ENCODE measurements around the gene PPIP5K2.

The PPIP5K2 gene

GRCh38 chr5:103224118-103224893 is 104.2 kb downstream of the PPIP5K2 start:
- Histone ChIP-seq H3K27ac (ENCODE audit: low read depth, low read length) (no peak overlapping the region), H3K9ac (ENCODE audit: low read depth, low read length) (no peak overlapping the region), H3K4me3 (ENCODE audit: low read length) (peak overlapping the region; percentile 36), H3K9me3 (ENCODE audit: insufficient read depth, low read depth, low read length) (no peaks in the 10 kb centered on the region), H3K4me1 (ENCODE audit: insufficient read depth, low read length) (no peaks in the 10 kb centered on the region; the same call in 1 of the 2 replicates), H3K36me3 (ENCODE audit: insufficient read depth, low read length) (no peaks in the 10 kb centered on the region), H3K27me3 (ENCODE audit: insufficient read depth, low read length) (no peaks in the 10 kb centered on the region)
- WGBS, result 48% methylated on average over 11 of the region's 11 CpGs

DNA sequence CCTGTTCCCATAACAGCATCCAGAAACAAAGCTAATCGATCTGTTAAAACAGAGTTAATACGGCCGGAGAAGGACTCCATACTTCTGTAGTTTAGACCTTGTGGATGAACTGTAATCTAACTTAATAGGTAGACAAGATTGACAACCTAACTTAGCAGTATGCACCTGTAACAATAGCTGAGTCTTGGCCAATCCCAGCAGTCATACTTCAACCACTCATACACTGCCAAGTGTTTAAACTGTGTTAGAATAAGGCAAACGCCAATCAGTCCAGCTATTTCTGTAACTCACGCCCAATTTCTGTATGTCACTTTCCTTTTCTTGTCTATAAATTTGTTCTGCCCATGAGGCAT is 104.8 kb downstream of the PPIP5K2 start:
- H3K36me3 ChIP-seq (ENCODE audit: insufficient read depth, low read length), result no peaks in the 10 kb centered on the region
- H3K4me3 ChIP-seq (ENCODE audit: low read length), result no peak overlapping the region
- no peaks in the 10 kb centered on the region for H3K9me3 ChIP-seq (ENCODE audit: insufficient read depth, low read depth, low read length)
- no peaks in the 10 kb centered on the region for H3K27me3 ChIP-seq (ENCODE audit: insufficient read depth, low read length)
- H3K27ac ChIP-seq (ENCODE audit: low read depth, low read length), result no peak overlapping the region
- no peak overlapping the region for H3K9ac ChIP-seq (ENCODE audit: low read depth, low read length)
- WGBS, result 62% methylated on average over 5 of the region's 5 CpGs
- H3K4me1 ChIP-seq (ENCODE audit: insufficient read depth, low read length), result no peaks in the 10 kb centered on the region; the same call in 1 of the 2 replicates

GRCh38 chr5:103228061-103228460 is 108.0 kb downstream of the PPIP5K2 start:
- Histone ChIP-seq H3K36me3 (ENCODE audit: insufficient read depth, low read length) (no peaks in the 10 kb centered on the region), H3K9me3 (ENCODE audit: insufficient read depth, low read depth, low read length) (no peaks in the 10 kb centered on the region), H3K27me3 (ENCODE audit: insufficient read depth, low read length) (no peaks in the 10 kb centered on the region), H3K27ac (ENCODE audit: low read depth, low read length) (no peak overlapping the region), H3K4me1 (ENCODE audit: insufficient read depth, low read length) (no peaks in the 10 kb centered on the region; the same call in 1 of the 2 replicates), H3K4me3 (ENCODE audit: low read length) (no peak overlapping the region), H3K9ac (ENCODE audit: low read depth, low read length) (no peak overlapping the region)
- WGBS, result 95% methylated on average over 5 of the region's 5 CpGs

GRCh38 chr5:103228588-103228987 is 108.5 kb downstream of the PPIP5K2 start:
- no peaks in the 10 kb centered on the region; the same call in 1 of the 2 replicates for H3K4me1 ChIP-seq (ENCODE audit: insufficient read depth, low read length)
- H3K27me3 ChIP-seq (ENCODE audit: insufficient read depth, low read length), result no peaks in the 10 kb centered on the region
- H3K27ac ChIP-seq (ENCODE audit: low read depth, low read length), result no peak overlapping the region
- H3K9ac ChIP-seq (ENCODE audit: low read depth, low read length), result no peak overlapping the region
- 91% methylated on average over 1 of the region's 1 CpG for WGBS
- H3K9me3 ChIP-seq (ENCODE audit: insufficient read depth, low read depth, low read length), result no peaks in the 10 kb centered on the region
- H3K4me3 ChIP-seq (ENCODE audit: low read length), result no peak overlapping the region
- no peaks in the 10 kb centered on the region for H3K36me3 ChIP-seq (ENCODE audit: insufficient read depth, low read length)

DNA sequence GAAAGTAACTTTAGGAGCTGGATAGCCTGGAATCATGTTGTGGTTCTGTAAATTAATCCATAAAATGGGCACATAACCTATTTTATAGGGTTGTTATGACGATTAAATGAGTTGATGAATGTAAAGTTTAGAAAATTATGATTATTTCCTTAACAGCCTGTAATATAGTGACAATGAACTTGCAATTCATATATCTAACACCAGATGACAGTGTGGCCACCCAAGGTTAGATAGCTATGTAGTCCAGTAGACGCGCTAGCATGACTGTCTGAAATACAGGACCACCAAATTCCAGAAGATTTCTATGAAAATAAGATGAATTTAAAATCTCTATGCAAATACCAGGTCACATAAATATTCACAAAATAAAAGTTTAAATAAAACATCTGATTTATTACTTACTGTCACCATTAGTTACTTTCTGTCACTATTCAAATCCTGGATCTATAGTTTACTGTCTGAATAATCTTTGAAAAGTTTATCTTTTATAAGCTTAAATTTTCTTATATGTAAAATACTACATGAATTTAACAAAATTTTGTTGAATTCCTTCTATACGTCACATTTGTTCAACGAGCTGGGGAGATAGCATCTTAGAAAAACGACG is 112.4 kb downstream of the PPIP5K2 start:
- H3K9ac ChIP-seq (ENCODE audit: low read depth, low read length), result no peak overlapping the region
- H3K27me3 ChIP-seq (ENCODE audit: insufficient read depth, low read length), result no peaks in the 10 kb centered on the region
- no peaks in the 10 kb centered on the region for H3K9me3 ChIP-seq (ENCODE audit: insufficient read depth, low read depth, low read length)
- H3K27ac ChIP-seq (ENCODE audit: low read depth, low read length), result no peak overlapping the region
- no peaks in the 10 kb centered on the region for H3K4me1 ChIP-seq (ENCODE audit: insufficient read depth, low read length)
- no peak overlapping the region for H3K4me3 ChIP-seq (ENCODE audit: low read length)
- WGBS, result 86% methylated on average over 3 of the region's 7 CpGs
- no peaks in the 10 kb centered on the region for H3K36me3 ChIP-seq (ENCODE audit: insufficient read depth, low read length)

DNA sequence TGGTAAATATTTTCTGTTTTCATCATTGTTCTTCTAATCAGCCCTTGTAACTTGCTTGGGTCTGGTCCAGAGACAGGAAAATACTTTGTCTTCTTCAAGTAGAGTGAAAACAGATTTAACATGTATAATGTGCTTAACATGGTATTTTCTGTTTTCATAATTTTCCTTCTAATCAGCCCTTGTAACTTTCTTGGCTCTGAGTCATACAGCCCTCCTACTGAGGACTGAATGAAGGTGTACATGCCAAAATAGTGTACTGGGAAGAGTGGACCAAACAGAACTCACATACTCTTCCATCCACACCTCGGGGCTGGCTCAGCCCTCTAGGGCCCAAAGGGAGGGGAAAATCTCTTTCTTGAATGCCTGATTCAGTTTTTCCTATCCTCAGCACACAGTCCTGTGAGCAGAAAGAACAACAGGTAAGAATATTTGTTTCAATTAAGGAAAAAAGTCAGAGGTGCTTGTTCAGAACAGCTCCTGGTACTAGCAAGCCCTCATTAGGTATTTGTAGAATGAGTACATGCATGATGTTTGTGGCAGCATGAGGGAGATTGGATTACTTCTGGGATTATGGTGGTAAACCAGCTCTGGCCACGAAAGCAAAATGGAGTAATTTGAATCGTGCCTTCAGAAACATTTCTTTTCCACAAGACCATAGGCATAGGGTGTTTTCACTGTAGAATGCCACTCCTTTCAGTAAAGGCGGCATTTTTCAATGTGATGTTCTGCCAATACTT is 114.3 kb downstream of the PPIP5K2 start:
- Histone ChIP-seq H3K27me3 (ENCODE audit: insufficient read depth, low read length) (no peaks in the 10 kb centered on the region), H3K27ac (ENCODE audit: low read depth, low read length) (no peak overlapping the region), H3K36me3 (ENCODE audit: insufficient read depth, low read length) (no peaks in the 10 kb centered on the region), H3K9ac (ENCODE audit: low read depth, low read length) (no peak overlapping the region), H3K9me3 (ENCODE audit: insufficient read depth, low read depth, low read length) (no peaks in the 10 kb centered on the region), H3K4me3 (ENCODE audit: low read length) (no peak overlapping the region), H3K4me1 (ENCODE audit: insufficient read depth, low read length) (no peaks in the 10 kb centered on the region)
- WGBS, result 90% methylated on average over 3 of the region's 4 CpGs

DNA sequence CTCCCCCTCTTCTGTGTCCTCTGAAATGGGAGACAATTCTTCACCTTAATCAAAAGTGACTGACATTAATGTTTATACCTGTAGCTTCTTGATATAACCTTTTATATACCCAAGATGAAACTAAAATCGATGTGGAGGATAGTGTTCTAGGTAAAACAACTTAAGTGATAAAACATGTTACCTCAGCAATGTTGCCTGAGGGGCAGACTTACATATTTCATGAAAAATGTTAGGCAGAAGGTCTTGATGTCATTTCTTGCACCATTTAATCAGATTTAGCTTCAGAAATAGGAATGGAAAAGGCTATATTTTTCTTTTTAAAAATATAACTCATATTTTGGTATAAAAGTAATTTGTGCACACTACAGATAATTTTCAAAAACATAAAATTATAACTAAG is 115.8 kb downstream of the PPIP5K2 start:
- Histone ChIP-seq H3K9ac (ENCODE audit: low read depth, low read length) (no peak overlapping the region), H3K4me3 (ENCODE audit: low read length) (no peak overlapping the region), H3K27ac (ENCODE audit: low read depth, low read length) (no peak overlapping the region), H3K4me1 (ENCODE audit: insufficient read depth, low read length) (no peaks in the 10 kb centered on the region), H3K27me3 (ENCODE audit: insufficient read depth, low read length) (no peaks in the 10 kb centered on the region), H3K9me3 (ENCODE audit: insufficient read depth, low read depth, low read length) (peaks cover 5% of the 10 kb centered on the region; the same call in 1 of the 2 replicates), H3K36me3 (ENCODE audit: insufficient read depth, low read length) (no peaks in the 10 kb centered on the region)
- WGBS, result 100% methylated on average over 1 of the region's 1 CpG

- no peak overlapping the region for H3K27ac ChIP-seq (ENCODE audit: low read depth, low read length)
- H3K4me1 ChIP-seq (ENCODE audit: insufficient read depth, low read length), result no peaks in the 10 kb centered on the region
- H3K9me3 ChIP-seq (ENCODE audit: insufficient read depth, low read depth, low read length), result peaks cover 5% of the 10 kb centered on the region; the same call in 1 of the 2 replicates
- no peaks in the 10 kb centered on the region for H3K27me3 ChIP-seq (ENCODE audit: insufficient read depth, low read length)
- H3K36me3 ChIP-seq (ENCODE audit: insufficient read depth, low read length), result no peaks in the 10 kb centered on the region
- no CpG with 5 or more reads among the region's 1 CpG for WGBS
- no peak overlapping the region for H3K9ac ChIP-seq (ENCODE audit: low read depth, low read length)
- H3K4me3 ChIP-seq (ENCODE audit: low read length), result no peak overlapping the region
These were observed 117.7 kb downstream of the PPIP5K2 start for GRCh38 chr5:103237778-103238177.

DNA sequence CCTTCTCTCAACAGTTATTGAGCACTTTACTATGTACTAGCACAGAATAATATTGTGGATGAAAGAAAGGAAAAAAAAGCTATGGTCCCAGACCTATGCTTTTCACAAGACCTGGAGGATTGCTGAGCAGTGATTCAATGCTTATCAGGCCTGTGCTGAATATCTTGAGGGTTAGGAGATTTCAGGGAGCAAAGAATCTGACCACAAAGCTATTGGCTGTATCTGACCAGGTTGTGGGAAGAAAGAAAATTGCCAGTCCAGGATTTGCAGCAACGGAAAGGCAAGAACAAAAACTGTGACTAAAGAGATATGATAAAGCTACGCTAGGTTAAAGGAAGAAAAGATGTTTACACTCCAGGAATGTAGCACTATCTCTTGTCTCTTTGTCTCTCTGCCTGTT is 123.6 kb downstream of the PPIP5K2 start:
- Histone ChIP-seq H3K4me3 (ENCODE audit: low read length) (no peak overlapping the region), H3K4me1 (ENCODE audit: insufficient read depth, low read length) (no peaks in the 10 kb centered on the region), H3K9ac (ENCODE audit: low read depth, low read length) (no peak overlapping the region), H3K9me3 (ENCODE audit: insufficient read depth, low read depth, low read length) (peaks cover 5% of the 10 kb centered on the region; the same call in 1 of the 2 replicates), H3K27me3 (ENCODE audit: insufficient read depth, low read length) (no peaks in the 10 kb centered on the region), H3K36me3 (ENCODE audit: insufficient read depth, low read length) (no peaks in the 10 kb centered on the region), H3K27ac (ENCODE audit: low read depth, low read length) (no peak overlapping the region)
- WGBS, result 91% methylated on average over 2 of the region's 2 CpGs

DNA sequence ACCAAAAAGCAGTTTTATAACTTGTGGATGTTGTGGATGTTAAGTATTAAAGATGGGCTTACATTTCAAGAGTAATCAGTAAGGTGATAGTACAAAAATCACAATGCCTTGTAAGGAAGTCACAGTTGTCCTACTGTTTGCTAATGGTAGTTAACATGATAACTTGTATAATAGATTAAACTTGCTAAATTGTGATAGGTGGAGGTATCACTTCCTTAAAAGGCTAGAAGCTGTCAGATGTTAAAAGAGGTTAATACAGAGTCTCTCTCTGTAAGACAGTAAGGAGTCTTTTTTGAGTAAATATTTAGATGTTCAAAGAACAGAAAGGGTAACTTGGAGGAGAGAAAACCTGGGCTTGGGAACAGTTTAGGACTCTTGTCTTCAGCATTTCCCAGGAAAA is 124.3 kb downstream of the PPIP5K2 start:
- peaks cover 5% of the 10 kb centered on the region; the same call in 1 of the 2 replicates for H3K9me3 ChIP-seq (ENCODE audit: insufficient read depth, low read depth, low read length)
- H3K4me1 ChIP-seq (ENCODE audit: insufficient read depth, low read length), result no peaks in the 10 kb centered on the region
- no peak overlapping the region for H3K4me3 ChIP-seq (ENCODE audit: low read length)
- H3K27me3 ChIP-seq (ENCODE audit: insufficient read depth, low read length), result no peaks in the 10 kb centered on the region
- no peak overlapping the region for H3K27ac ChIP-seq (ENCODE audit: low read depth, low read length)
- no peak overlapping the region for H3K9ac ChIP-seq (ENCODE audit: low read depth, low read length)
- no peaks in the 10 kb centered on the region for H3K36me3 ChIP-seq (ENCODE audit: insufficient read depth, low read length)

DNA sequence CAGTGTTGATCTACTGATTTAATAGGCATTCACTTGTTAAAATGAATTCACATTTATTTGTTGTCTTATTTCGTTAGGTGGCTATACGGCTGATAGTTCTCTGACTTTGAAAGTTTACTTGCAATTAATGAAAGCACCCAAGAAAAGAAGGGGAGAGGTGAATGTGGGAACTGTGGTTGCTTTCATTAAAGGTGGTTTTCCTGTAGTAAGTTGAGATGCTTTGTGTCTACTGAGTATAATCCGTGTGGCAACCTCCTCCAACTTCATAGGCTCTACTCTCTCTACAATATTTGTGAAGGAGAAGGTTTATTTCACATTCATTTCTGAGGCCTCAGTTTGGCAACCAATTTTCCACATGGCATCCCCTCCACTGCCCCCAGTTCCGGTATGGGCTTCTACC is 125.7 kb downstream of the PPIP5K2 start:
- no peaks in the 10 kb centered on the region for H3K4me1 ChIP-seq (ENCODE audit: insufficient read depth, low read length)
- no peak overlapping the region for H3K9ac ChIP-seq (ENCODE audit: low read depth, low read length)
- H3K27ac ChIP-seq (ENCODE audit: low read depth, low read length), result no peak overlapping the region
- no peaks in the 10 kb centered on the region for H3K9me3 ChIP-seq (ENCODE audit: insufficient read depth, low read depth, low read length)
- no peaks in the 10 kb centered on the region for H3K36me3 ChIP-seq (ENCODE audit: insufficient read depth, low read length)
- H3K4me3 ChIP-seq (ENCODE audit: low read length), result no peak overlapping the region
- H3K27me3 ChIP-seq (ENCODE audit: insufficient read depth, low read length), result no peaks in the 10 kb centered on the region
- WGBS, result 94% methylated on average over 3 of the region's 4 CpGs
